GM12878 (cell line): ENCODE measurements around the gene FOXJ1.

ENCODE experiments used
- CREM ChIP-seq: IDR thresholded peaks from 2 replicates; pipeline ENCODE4 v1.6.1; 2014; ENCODE audit warnings: antibody characterized with exemption, low read depth
- EP300 ChIP-seq, 2 experiments: fragments of 150-350 bp in 1 of 2; IDR thresholded peaks; 2 replicates each; pipeline ENCODE4 v1.6.1; 2011 to 2012; ENCODE audit warnings: low read depth in 2 of 2, low read length in 2 of 2, borderline replicate concordance in 1 of 2, improper control_type of control experiment in 1 of 2, inconsistent platforms in 1 of 2; ENCODE audit not compliant: control insufficient read depth in 1 of 2
- GABPA ChIP-seq: IDR thresholded peaks from 2 replicates; pipeline ENCODE4 v1.6.1; 2014; ENCODE audit warnings: antibody characterized with exemption, low read depth, mild to moderate bottlenecking, inconsistent platforms
- SUZ12 ChIP-seq: fragments of 200-600 bp; sonication (generic); IDR thresholded peaks from one replicate; pipeline ENCODE4 v1.6.1; 2018; ENCODE audit warnings: antibody characterized with exemption, mild to moderate bottlenecking; ENCODE audit not compliant: unreplicated experiment
- TF ChIP-seq, protein P1 (sequence below): fragments of 450-650 bp; IDR thresholded peaks from 2 replicates; pipeline ENCODE4 v1.6.1; 2016; ENCODE audit warnings: mild to moderate bottlenecking
- TF ChIP-seq, protein P2 (sequence below), 3 experiments: IDR thresholded peaks in 2 of 3; conservative IDR thresholded peaks in 1 of 3; 2 replicates each; pipeline ENCODE4 v1.5.1; 2011; ENCODE audit warnings: low read depth in 3 of 3, low read length in 3 of 3, mild to moderate bottlenecking in 3 of 3, control low read depth in 2 of 3, moderate library complexity in 2 of 3, inconsistent platforms in 1 of 3, mixed read lengths in 1 of 3; ENCODE audit not compliant: control insufficient read depth in 2 of 3, insufficient read depth in 1 of 3; ENCODE audit errors: extremely low read depth in 1 of 3
- TF ChIP-seq, protein P3 (sequence below): fragments of 450-650 bp; IDR thresholded peaks from 2 replicates; pipeline ENCODE4 v1.6.1; 2014; ENCODE audit warnings: mild to moderate bottlenecking

DNA sequence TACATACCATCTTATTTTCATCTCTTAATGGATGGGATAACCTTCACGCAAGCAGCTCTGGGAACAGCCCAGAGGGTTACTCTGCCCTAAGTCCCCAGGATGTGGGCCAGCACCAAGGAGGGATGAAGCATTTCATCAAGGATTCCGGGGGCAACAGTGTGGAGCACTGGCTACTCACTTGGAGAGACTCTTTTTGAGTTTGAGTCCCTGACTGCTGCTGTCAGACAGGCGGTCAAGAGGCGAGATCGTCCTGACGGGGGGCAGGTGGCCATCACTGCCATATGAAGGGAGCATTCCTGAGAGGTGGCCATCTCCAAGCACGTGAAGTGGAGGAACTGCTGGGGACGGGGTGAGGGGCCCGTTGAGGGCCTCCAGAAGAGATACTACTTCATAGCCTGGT, 18.1 kb upstream of the FOXJ1 start:
- TF ChIP-seq, protein P1, sequence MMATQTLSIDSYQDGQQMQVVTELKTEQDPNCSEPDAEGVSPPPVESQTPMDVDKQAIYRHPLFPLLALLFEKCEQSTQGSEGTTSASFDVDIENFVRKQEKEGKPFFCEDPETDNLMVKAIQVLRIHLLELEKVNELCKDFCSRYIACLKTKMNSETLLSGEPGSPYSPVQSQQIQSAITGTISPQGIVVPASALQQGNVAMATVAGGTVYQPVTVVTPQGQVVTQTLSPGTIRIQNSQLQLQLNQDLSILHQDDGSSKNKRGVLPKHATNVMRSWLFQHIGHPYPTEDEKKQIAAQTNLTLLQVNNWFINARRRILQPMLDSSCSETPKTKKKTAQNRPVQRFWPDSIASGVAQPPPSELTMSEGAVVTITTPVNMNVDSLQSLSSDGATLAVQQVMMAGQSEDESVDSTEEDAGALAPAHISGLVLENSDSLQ = no peak
- TF ChIP-seq, protein P2, sequence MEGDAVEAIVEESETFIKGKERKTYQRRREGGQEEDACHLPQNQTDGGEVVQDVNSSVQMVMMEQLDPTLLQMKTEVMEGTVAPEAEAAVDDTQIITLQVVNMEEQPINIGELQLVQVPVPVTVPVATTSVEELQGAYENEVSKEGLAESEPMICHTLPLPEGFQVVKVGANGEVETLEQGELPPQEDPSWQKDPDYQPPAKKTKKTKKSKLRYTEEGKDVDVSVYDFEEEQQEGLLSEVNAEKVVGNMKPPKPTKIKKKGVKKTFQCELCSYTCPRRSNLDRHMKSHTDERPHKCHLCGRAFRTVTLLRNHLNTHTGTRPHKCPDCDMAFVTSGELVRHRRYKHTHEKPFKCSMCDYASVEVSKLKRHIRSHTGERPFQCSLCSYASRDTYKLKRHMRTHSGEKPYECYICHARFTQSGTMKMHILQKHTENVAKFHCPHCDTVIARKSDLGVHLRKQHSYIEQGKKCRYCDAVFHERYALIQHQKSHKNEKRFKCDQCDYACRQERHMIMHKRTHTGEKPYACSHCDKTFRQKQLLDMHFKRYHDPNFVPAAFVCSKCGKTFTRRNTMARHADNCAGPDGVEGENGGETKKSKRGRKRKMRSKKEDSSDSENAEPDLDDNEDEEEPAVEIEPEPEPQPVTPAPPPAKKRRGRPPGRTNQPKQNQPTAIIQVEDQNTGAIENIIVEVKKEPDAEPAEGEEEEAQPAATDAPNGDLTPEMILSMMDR (IDR thresholded peaks at IDR 0.05 in 2 of 3, conservative IDR thresholded peaks at IDR 0.05 in 1 of 3; ENCODE audit: control insufficient read depth in 2 of 3, extremely low read depth in 1 of 3, insufficient read depth in 1 of 3, low read depth in 3 of 3, low read length in 3 of 3) = no peak
- TF ChIP-seq GABPA (no peak), CREM (no peak), SUZ12 (no peak), EP300 (IDR thresholded peaks at IDR 0.05; ENCODE audit: borderline replicate concordance in 1 of 2, control insufficient read depth in 1 of 2, low read depth in 2 of 2, low read length in 2 of 2) (no peak)
- TF ChIP-seq, protein P3, sequence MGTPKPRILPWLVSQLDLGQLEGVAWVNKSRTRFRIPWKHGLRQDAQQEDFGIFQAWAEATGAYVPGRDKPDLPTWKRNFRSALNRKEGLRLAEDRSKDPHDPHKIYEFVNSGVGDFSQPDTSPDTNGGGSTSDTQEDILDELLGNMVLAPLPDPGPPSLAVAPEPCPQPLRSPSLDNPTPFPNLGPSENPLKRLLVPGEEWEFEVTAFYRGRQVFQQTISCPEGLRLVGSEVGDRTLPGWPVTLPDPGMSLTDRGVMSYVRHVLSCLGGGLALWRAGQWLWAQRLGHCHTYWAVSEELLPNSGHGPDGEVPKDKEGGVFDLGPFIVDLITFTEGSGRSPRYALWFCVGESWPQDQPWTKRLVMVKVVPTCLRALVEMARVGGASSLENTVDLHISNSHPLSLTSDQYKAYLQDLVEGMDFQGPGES = no peak
